ENCODE measurements around the gene MBP.
"Not testable (repeated sequence)": the region's sequence is repeated elsewhere in the genome, so short reads cannot be mapped to it uniquely, and the experiment has no call there.

The MBP gene

GRCh38 chr18:77004555-77005380 lies 127.8 kb downstream of the MBP start:
- DNase-seq (ENCODE audit: low read depth), result no peak

GRCh38 chr18:77003316-77003715 lies 129.3 kb downstream of the MBP start:
- no peak for DNase-seq (ENCODE audit: low read depth)

- DNase-seq (ENCODE audit: low read depth), result no peak
Measured at GRCh38 chr18:77002496-77002895, 130.1 kb downstream of the MBP start.

- no peak for DNase-seq (ENCODE audit: low read depth)
Measured at GRCh38 chr18:77001979-77002378, 130.6 kb downstream of the MBP start.

GRCh38 chr18:77001041-77001440 lies 131.5 kb downstream of the MBP start:
- DNase-seq (ENCODE audit: low read depth), result no peak

- peak; percentile 17 for DNase-seq (ENCODE audit: low read depth)
Measured at GRCh38 chr18:77000527-77000926, 132.1 kb downstream of the MBP start.

GRCh38 chr18:76999077-76999476 lies 133.5 kb downstream of the MBP start:
- no peak for DNase-seq (ENCODE audit: low read depth)

- DNase-seq (ENCODE audit: low read depth), result no peak
Measured at GRCh38 chr18:76997951-76998808, 134.4 kb downstream of the MBP start.

GRCh38 chr18:76996429-76996828 lies 136.2 kb downstream of the MBP start:
- DNase-seq (ENCODE audit: low read depth), result no peak

- no peak for DNase-seq (ENCODE audit: low read depth)
Measured at GRCh38 chr18:76995896-76996295, 136.7 kb downstream of the MBP start.

- no peak for DNase-seq (ENCODE audit: low read depth)
Measured at GRCh38 chr18:76994086-76994654, 138.4 kb downstream of the MBP start.

- no peak for DNase-seq (ENCODE audit: low read depth)
Measured at GRCh38 chr18:76993573-76993972, 139.0 kb downstream of the MBP start.

GRCh38 chr18:76993085-76993382 lies 139.5 kb downstream of the MBP start:
- no peak for DNase-seq (ENCODE audit: low read depth)

GRCh38 chr18:76992226-76993084 lies 140.1 kb downstream of the MBP start:
- DNase-seq (ENCODE audit: low read depth), result no peak

GRCh38 chr18:76991021-76991688 lies 141.4 kb downstream of the MBP start:
- no peak for DNase-seq (ENCODE audit: low read depth)

- not testable (repeated sequence) for DNase-seq (ENCODE audit: low read depth)
Measured at GRCh38 chr18:76990343-76991020, 142.1 kb downstream of the MBP start.

- no peak for DNase-seq (ENCODE audit: low read depth)
Measured at GRCh38 chr18:76989647-76990190, 142.9 kb downstream of the MBP start.

GRCh38 chr18:76988827-76989646 lies 143.5 kb downstream of the MBP start:
- DNase-seq (ENCODE audit: low read depth), result no peak

GRCh38 chr18:76988031-76988826 lies 144.4 kb downstream of the MBP start:
- no peak for DNase-seq (ENCODE audit: low read depth)
